Fibroblast of upper back skin (primary cell): ENCODE measurements around the gene IFNA8.
"Not testable (repeated sequence)": the region's sequence is repeated elsewhere in the genome, so short reads cannot be mapped to it uniquely, and the experiment has no call there.

ENCODE experiments used
- DNase-seq: peaks from one replicate; pipeline ENCODE4 v3.0.0-alpha.2; 2013

Gene IFNA8

GRCh38 chr9:21429191-21429590 is 20.3 kb downstream of the IFNA8 start:
- DNase-seq = no peak

DNA sequence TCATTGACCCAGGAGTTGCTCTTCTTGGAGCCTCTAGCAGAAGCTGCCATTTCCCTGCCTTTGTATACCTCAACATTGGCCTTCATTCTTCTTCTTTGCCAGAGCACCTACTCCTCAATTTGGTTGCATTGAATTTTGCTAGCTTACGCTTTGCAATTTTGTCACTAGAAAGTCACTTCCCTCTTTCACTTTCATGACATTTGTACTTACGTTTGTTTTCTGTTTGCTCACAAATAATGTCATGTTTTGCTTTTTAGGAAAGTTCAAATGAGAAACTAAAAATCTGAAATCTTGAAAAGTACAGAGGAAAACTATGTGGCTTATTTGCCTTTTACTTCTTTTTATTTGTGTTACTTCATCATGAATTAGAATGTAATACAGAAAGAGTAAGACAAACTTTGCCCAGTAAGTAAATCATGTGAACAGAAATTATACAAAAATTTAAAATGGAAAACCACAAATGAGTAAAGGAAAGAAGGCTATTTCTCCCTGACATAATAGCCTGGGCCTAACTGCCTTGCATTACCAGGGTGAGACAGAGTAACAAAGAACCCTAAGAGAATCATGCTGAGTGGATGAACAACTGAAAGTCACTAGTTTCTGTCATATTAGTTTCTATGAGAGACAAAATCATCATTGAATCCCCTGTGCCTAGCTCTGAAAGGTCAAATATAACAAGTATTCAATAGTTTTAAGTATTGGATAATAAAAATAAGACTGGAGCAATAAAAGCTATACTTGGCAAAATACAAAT is 23.9 kb downstream of the IFNA8 start:
- no peak for DNase-seq

GRCh38 chr9:21434202-21435014 is 25.5 kb downstream of the IFNA8 start:
- peak; percentile 73 for DNase-seq

GRCh38 chr9:21435015-21435383 is 26.1 kb downstream of the IFNA8 start:
- not testable (repeated sequence) for DNase-seq

GRCh38 chr9:21440139-21440538 is 31.2 kb downstream of the IFNA8 start, which contains the start of gene IFNA1:
Gene IFNA1 (plus strand): TSS chr9:21440439. CDS start chr9:21440508, 69 bp downstream.
- DNase-seq = no peak

- no peak for DNase-seq
Measured at GRCh38 chr9:21443849-21444625, 35.1 kb downstream of the IFNA8 start.

DNA sequence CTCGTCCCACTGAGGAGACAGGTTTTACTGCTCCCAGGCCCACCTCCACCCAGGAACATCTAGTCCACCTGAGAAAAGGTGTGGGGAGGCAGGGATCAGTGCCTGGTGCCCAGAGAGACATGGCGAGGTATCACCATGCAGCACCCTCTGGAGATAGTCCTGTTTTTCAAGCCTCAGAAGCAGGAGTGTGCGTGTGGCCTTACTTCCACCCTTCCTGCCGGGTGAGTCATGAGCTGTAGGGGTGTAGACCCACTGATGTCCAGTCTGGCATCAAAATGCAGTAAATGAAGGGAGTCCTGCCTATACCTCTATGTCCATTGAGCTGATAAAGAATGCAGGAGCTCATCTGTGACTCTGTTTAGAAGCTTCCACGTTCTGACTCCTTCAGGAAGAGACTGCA is 40.4 kb downstream of the IFNA8 start:
- DNase-seq = not testable (repeated sequence)

DNA sequence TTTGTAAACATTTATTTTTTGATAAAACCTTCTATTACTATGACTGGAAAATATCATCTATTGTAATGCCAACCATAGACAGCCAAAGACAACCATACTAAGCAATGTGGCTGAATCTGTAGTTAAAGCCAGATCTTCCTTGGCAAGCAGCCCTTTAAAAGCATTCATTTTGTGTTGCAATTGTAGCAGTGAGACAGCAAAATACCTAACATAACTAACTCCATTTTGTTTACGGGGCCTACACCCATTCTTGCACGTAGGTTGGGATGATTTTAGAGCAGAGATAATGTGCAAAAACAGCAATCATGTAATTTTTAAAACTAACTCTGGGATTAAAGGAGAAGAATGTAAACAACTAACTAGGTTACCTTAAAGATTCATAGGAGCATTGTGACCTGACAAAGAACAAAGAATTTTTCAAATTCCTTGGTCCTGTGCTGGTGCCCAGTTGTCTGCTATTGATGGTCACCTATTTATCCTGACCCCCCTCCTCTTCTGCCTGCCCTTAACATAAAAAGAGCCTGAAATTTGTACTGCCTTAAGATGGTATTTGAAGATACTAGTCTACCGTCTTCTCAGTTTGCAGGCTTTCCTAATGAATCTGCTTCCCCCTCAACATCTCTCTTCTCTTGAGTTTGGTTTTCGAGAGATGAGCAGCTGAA is 41.9 kb downstream of the IFNA8 start:
- peak; percentile 55 for DNase-seq

- DNase-seq = no peak
Measured at GRCh38 chr9:21452681-21453080, 43.8 kb downstream of the IFNA8 start.

DNA sequence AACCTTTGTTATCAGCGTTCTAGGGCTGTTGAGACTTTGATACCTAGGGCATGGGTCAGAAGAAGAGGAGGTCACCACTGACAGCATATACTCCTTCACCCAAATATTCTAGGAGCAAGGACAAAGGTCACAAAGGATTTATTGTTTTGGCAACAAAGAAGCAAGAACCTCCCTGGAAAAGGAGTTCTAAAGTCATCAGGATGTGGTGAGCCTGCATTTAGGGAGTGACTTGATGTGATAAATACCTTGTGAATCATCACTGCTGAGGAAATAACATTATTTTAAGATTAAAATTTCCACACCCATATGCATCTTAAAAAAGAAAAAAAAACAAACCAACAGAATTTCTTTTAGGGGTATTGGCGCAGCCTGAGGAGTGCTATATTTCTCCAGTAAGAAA is 45.2 kb downstream of the IFNA8 start:
- DNase-seq = peak; percentile 18

DNA sequence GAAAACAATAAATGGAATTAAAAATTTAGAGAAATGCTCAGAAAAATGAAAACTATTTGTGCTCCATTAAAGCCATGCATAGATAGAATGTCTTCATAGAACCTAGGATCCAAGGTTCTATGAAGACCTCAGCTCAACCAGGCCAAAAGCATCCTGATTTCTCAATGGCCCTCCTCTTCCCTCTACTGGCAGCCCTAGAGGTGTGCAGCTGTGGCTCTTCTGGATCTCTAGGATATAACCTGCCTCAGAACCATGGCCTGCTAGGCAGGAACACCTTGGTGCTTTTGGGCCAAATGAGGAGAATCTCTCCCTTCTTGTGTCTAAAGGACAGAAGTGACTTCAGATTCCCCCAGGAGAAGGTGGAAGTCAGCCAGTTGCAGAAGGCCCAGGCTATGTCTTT is 46.4 kb downstream of the IFNA8 start:
- DNase-seq = no peak
